GM21367 (cell line): ENCODE results near the gene JAG2.

ENCODE experiments used
- ATAC-seq: cut with Tn5 transposase; IDR thresholded peaks from one replicate; pipeline ENCODE4 v1.9.1; 2021; ENCODE audit not compliant: unreplicated experiment

The JAG2 gene

GRCh38 chr14:105168496-105168978 is at the start of gene JAG2:
Gene JAG2 (minus strand): TSS chr14:105168776. CDS start chr14:105168420, 356 bp downstream.
- no peak for ATAC-seq

- ATAC-seq = no peak
Measured at GRCh38 chr14:105217774-105218173, 49.2 kb upstream of the JAG2 start.

GRCh38 chr14:105216490-105217247 is 48.1 kb upstream of the JAG2 start:
- no peak for ATAC-seq

DNA sequence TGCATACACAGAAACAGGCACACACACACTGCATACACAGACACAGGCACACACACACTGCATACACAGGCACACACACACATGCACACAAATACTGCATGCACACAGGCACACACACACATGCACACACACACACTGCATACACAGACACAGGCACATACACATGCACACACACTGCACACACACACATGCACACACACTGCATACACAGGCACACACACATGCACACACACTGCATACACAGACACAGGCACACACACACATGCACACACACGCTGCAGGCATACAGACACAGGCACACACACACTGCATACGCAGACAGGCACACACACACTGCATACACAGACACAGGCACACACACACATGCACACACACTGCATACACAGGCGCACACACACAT is 47.0 kb upstream of the JAG2 start:
- ATAC-seq = no peak

- ATAC-seq = no peak
Measured at GRCh38 chr14:105214324-105214915, 45.8 kb upstream of the JAG2 start.

- ATAC-seq = no peak
Measured at GRCh38 chr14:105213361-105213760, 44.8 kb upstream of the JAG2 start.

DNA sequence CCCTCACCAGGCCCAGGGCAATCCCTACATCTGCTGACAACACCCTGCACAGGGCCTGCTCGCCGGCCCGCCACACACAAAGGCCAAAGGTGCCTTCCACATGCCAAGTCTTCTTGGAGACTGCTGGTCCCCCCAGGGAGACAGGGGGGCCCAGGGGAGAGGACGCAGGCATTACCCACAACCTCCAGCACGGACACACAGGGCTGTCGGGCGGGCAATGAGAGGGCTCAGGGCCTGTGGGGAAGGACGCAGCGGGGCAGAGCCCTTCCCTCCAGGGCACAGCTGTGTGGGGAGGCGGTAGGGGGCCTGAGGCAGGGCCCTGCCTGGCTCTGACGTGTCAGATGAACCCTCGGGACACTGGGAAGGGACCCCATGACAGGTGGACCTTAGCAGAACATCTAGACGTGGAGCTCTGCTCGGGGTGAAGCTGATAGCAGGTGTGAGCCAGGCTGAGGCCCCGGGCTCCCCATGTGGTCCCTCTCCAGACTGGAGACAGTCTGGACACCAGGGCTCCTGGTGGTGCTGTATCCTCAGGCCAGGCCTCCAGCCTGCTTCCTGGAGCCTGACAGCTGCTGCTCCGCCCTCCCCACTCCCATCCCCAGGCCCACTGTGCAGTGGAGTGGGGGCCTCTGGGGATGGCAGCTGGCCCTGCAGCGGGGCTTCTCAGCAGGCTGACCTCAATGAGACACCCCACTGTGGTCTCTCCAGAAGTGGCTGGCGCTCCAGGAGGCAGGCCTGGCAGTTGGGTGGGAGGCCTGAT is 44.1 kb upstream of the JAG2 start:
- ATAC-seq = no peak

- ATAC-seq = no peak
Measured at GRCh38 chr14:105211758-105212089, 43.1 kb upstream of the JAG2 start.

DNA sequence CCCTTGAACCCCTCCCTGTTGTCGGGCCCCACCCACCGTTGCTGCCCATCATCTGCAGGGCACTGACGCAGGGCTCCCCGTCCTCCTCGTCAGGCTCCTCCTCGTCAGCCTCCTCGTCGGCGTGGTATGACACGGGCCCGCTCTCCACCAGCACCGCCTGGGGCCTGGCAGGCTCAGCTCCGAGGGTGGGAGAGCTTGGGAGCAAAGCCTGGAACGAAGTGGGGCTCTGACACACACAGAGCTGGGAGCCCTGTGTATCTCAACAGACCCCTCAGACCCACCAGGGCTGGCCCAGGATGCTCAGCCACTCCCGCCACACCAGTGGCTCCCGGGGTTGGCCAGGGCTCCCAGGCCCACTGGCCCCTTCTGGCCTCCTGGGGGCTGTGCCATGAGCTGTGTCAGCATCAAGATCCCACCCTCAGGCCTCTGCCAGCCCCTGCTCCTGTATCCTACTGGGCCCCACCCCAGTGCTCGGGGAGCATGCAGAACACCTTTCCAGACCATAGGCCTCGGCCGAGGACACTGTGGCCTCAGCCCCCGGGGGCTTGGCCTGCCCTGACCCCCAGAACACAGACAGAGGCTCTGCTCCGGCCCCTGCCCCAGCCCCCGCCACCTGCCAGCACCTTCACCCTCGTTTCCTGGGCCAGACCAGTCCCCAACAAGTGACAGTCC is 42.6 kb upstream of the JAG2 start:
- ATAC-seq = no peak

GRCh38 chr14:105210266-105211025 is 41.9 kb upstream of the JAG2 start:
- no peak for ATAC-seq

GRCh38 chr14:105209646-105210045 is 41.1 kb upstream of the JAG2 start:
- no peak for ATAC-seq

DNA sequence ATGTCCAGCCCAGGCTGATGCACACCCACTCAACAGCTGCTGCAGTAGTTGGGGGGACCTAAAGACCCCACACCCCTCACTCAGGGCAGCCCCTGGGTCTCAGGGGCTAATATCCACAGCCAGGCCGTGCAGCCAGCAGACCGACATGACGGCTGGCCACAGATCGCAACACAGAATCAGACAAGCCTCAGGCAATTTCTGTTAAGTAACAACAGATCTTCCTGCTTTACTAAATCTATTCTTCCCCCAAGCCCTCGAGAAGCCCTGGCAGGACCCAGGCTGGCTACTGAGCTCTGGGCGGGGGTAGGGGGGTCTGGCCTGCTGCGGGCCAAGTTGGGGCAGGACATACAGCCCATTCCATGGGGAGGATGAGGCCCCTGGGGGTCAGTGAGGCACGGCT is 40.5 kb upstream of the JAG2 start:
- no peak for ATAC-seq

- no peak for ATAC-seq
Measured at GRCh38 chr14:105208738-105209075, 40.1 kb upstream of the JAG2 start.

DNA sequence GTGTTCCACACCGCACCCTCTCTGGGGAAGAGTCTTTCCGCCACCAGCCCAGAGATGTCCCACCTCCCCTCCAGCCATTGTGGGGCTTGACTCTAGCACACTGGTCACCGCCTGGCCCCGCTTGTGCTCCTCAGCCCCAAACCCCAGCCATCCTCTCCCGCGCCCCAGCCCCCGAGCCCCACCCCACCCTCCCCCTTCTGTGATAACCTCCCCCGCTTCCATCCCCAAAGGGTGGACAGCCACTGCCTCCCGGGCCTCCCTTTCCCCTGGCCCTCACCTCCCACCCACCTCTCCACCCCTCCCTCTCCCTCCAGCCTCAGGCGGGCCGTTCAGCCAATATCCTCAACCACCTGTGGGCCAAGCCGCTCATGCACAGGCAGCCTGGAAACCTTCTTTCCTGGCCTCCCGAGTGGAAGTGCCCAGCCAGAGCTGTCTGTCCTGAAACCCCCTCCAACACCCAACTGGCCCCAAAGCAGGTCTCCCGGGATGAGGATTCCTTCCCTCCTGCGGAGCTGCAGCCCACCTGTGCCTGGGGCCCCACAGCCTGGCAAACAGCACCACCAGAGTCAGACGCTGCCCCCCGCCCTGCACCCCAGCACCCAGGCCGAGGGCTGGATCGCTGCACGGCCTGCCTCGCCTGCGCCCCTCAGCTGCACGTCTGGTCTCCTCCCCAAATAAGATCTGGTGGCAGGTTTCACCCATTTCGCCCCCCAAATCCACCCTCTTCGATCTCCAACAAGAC is 39.6 kb upstream of the JAG2 start:
- ATAC-seq = no peak

- no peak for ATAC-seq
Measured at GRCh38 chr14:105207460-105207901, 38.9 kb upstream of the JAG2 start.

- ATAC-seq = no peak
Measured at GRCh38 chr14:105206873-105207272, 38.3 kb upstream of the JAG2 start.

- ATAC-seq = no peak
Measured at GRCh38 chr14:105205673-105206208, 37.2 kb upstream of the JAG2 start.

DNA sequence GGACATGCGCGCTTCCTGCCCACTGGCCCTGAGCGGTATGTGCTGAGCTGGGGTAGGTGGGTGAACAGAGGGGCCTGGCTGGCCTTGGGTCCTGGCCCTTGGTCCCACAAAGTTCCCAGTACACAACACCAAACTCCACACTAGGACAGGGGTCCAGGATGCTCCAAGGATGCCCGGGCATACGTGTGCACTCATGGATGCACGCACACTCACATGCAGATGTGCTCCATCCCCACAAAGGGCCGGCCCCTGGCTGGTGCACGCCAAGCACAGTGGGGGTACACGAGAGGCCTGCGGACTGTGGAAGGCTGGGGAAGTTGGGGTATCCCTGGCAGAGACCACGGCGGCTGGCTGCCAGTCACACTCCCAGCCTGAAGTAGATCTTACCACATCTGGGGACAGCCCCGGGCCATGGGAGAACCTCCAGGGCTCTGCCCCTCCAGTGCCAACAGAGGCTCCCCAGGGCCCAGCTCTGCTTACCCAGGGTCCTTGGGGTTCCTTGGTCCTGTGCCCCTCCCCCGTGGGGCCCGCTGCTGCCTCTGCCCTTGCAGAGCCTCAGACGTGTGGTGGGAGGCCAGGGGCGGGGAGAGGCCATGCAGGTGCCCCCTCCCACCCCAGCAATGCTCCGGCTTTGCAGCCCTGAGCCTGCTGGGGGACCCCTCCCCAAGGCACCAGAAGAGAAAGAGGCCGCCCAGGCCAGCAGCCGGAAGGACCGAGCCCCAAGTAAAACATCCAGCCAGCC is 36.5 kb upstream of the JAG2 start:
- no peak for ATAC-seq
